Hypothalamus (tissue), 51 donors: ENCODE results near the gene SLC16A12.
A peak's percentile ranks its signal among the peaks of the same experiment; 100 is the strongest.

Experiments used
- DNase-seq, 51 donors: peaks; one replicate each; lab custom pipeline; 2025; lab: John Stamatoyannopoulos, UW

The SLC16A12 gene, protein sequence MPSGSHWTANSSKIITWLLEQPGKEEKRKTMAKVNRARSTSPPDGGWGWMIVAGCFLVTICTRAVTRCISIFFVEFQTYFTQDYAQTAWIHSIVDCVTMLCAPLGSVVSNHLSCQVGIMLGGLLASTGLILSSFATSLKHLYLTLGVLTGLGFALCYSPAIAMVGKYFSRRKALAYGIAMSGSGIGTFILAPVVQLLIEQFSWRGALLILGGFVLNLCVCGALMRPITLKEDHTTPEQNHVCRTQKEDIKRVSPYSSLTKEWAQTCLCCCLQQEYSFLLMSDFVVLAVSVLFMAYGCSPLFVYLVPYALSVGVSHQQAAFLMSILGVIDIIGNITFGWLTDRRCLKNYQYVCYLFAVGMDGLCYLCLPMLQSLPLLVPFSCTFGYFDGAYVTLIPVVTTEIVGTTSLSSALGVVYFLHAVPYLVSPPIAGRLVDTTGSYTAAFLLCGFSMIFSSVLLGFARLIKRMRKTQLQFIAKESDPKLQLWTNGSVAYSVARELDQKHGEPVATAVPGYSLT

DNA sequence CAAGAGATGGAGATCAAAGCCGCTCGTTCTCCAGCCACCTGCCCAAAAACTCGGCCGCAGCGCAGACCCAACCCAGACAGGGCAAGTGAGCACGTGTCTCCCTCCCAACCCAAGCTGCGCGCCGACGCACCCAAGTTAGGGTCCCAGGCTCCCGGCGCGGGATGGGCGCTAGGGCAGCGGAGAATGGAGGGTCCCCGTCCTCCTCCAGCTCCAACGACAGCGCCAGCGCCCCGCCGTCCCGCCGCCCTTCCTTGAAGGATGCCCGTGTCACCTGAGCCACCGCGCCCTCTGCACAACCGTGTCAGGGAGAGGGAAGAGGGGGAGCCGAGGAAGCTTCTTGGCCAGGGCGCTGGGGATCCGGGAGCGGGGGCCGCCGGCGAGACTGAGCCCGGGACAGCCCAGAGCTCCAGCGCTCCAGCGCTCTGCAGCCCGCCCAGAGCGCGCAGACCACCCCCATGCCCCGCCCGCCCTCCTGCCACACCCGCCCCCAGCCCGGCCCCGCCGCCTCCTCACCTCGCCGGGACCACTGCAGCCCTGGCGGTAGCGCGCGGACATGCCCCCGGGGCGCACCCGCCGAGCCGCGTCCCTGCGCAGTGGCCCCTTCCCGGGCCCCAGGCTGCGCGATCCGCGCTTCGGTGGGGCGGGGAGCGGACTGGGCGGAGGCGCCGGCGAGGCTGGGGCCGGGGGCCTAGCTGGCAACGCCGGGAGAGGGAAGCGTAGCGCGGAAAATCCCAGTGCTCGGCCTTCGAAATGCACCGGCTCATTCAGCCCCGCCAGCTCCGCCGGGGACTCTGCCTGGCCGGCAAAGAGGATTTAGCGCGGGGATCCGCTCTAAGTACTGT lies at the start of gene SLC16A12:
TSS of gene SLC16A12 (minus strand) at position 424 of the 842 bp plus-strand sequence. CDS start 73,016 bp downstream, outside the sequence.
- DNase-seq: no peak

DNA sequence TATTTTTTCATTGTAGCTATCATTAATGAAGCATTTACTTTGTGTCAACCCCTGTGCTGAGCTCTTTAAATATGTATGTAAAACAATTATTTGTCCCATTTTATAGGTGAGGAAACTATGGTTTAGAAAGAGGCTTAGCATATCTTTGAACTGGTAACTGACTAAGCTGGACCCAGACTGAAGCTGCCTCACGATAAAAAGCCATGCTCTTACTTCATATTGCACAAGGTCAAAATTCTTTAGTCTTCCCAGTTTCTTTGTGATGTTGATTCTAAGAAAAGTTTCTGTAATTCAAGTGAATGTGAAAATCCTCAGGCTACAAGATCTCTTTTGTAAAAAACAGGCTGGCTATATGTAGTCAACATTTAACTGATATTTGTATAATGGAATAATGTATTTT lies 46.6 kb upstream of the SLC16A12 start:
- no peak for DNase-seq

DNA sequence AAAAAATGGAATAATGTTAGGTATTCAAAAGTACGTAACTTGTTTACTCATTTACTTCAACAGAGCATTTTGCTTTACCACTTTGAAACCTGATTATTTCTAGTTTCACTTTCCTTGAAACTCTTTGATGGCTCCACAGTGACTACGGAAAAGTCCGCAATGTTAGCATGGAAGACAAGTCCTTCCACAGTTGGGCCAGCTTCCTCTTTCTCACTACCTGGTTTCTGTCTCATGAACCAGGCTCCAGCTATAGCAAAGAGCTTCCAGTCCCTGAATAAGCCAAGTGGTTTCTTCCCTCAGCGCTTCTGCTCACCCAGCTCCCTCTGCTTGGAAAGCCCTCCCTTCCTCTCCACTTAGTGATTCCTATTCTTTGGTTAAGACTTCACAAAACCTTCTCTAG lies 44.8 kb upstream of the SLC16A12 start:
- DNase-seq: no peak

DNA sequence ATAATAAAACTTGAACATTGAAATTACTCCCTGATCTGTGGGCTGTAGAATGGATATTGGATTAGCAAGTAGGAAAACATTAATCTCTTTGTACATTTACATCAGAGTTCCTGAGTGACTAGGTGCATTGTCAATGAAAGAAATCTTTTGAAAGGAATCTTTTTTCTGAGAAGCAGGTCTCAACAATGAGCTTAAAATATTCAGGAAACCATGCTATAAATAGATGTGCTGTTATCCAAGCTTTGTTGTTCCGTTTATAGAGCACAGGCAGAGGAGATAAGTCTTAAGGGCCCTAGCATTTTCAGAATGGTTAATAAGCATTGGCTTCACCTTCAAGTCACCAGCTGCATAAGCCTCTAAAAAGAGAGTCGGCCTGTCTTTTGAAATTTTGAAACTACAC lies 41.3 kb upstream of the SLC16A12 start:
- DNase-seq: no peak

DNA sequence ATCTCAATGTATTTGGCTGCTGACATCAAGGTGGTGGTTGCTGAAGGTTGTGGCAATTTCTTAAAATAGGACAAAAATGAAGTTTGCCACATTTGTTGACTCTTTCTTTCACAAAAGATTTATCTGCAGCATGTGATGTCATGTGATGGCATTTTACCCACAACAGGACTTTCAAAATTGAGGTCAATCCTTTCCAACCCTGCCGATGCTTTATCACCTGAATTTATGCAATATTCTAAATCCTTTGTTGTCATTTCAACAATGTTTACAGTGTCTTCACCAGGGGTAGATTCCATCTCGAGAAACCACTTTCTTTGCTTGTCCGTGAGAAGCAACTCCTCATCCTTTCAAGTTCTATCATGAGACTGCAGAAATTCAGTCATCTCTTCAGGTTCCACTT lies 40.6 kb upstream of the SLC16A12 start:
- no peak for DNase-seq

DNA sequence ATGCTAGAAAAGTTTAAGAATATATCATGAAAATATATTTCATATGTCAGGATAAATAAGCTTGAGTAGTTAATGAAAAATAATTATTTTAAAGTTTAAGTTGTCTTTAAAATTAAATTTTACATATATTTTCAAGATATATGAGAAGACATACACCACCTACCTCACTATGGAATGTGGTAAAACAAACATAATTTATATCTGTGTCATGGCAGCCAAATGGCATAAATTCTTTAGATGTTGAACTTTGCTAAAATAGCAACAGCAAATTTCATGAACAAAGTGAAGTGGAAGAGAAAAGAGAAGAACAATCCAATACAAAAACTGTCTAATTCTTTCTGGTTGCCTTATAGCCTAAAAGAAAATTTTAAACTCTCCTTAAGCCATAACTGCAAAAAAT lies 39.6 kb upstream of the SLC16A12 start:
- no peak for DNase-seq

DNA sequence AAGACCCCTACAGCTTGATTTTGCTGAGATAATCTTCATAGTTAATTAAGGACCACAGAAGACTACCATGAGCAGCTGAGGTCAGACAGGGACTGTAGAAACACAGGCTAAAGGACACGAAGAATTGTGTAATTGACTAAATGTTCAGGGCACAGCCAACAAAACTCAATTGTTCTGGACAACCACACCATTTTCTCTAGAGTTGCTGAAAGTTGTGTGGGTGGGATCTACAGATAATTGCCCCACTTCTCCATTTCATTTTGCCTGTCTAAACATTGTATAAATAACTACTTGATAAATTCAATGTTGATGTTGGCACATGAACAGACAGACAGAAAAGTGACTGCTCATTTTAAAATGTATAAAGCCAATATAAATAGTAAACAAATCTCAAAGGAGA lies 39.0 kb upstream of the SLC16A12 start:
- no peak for DNase-seq

GRCh38 chr10:89567576-89568245 lies 32.3 kb upstream of the SLC16A12 start:
- no peak for DNase-seq

DNA sequence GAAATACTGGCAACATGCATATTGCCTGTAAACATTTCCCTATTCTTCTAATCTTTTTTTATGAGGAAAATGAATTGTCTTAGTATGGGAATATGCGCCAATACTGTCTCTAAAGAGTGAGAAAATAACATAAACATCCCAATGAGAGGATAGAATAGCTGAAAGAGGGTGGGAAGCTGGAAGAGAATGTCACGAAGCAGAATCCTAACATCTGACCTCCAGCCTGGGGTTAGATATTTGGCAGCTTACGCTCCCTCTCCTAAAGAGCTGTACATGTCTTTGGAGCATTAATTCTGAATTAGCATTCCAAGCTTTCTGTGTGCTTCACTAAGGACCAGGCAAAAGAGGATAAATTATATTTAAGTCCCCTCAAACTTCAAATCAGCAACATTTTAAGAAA lies 31.6 kb upstream of the SLC16A12 start:
- no peak for DNase-seq

DNA sequence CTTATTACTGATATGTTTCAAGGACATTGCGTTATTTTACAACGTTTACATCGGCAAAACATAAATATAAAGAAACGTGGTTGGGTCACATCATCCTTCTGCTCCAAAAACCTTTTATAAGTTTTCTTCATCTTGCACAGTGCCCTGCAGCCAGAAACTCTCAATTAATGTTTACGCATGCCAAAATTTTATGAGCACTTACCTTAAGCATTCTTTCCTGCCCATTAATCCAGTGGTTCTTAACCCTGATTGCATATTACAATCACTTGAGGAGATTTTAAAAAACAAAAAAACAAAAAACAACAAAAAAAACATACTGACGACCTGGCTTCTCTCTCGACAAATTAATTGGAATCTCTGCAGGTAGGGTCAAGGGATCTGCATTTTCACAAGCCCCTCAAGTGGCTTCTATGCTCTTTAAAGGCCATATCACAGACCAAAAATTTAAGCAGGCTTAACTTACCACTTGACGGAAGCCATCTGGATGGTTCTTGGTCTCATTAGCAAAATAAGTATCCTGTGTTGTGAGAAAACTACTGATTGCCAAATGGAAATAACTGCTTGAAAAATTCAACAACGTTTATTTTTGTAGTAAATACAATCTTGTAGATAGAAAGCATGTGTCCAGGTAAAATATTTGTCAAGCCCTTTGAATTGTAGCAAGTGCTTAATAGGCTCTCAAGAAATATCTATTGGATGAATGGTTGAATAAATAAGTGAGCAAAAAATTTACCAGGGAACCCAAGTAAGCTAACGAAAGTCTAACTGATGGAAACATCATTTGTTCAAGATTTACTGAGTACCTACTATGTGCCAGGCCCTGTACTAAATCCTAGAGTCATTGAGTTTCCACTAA lies 30.9 kb upstream of the SLC16A12 start:
- DNase-seq: no peak

GRCh38 chr10:89565180-89565579 lies 29.8 kb upstream of the SLC16A12 start:
- no peak for DNase-seq

- peak in 3 of 51 donors; percentile 1 to 46 (median 2) for DNase-seq
These were observed 28.6 kb upstream of the SLC16A12 start for GRCh38 chr10:89563861-89564478.

GRCh38 chr10:89563311-89563710 lies 27.9 kb upstream of the SLC16A12 start:
- no peak for DNase-seq

DNA sequence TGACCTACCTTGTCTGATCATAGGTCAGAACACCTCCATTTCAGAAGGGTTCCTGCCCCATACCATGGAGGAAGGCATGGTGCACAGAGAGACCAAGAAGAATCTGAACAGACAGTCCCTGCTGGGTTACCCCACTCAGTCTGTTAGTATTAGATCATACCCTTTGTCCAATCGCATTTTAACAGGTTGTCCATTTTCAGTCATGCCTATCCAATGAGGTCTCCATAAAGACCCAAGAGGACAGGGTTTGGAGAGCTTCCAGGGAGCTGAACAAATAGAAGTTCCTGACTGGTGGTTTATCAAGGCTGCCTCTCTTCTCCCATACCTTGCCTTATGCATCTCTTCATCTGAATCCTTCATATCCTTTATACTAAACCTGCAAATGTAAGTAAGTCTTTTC lies 21.2 kb upstream of the SLC16A12 start:
- DNase-seq: no peak

DNA sequence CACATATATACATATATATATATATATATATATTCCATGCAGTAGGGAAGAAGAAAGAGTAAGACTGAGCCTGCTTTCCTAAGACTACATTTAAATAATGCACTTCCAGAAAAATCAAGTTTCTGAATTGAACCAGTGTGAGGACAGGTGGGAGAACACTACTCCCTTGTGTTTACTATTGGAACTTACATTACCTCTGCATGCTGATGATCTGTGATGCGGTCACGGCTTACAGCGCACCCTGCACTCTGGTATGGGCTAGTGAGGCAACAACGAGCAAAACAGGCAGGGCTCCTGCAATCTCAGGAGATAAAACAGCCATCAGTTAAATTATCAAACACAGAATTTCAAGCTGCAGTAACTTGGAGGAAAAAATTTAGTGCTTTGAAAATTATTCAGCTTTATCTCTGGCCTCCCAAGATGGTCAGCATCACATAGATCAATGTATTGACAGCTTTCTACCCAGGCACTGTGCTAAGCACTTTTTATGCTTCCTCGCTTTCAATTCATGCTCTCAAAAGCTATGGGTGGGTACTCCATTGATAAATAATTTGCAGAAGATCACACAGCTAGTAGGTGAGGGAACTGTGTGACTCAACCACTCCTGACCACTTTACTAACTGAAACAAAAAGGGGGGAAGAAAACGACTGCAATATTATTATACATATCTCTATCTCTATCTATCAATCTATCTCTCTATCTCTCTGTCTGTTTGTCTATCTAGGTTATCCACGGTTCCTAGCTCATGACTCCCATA lies 20.5 kb upstream of the SLC16A12 start:
- no peak for DNase-seq

GRCh38 chr10:89554433-89554832 lies 19.0 kb upstream of the SLC16A12 start:
- no peak for DNase-seq

- peak in 1 of 51 donors; percentile 13 for DNase-seq
These were observed 17.8 kb upstream of the SLC16A12 start for GRCh38 chr10:89553064-89553734.

GRCh38 chr10:89552213-89552612 lies 16.8 kb upstream of the SLC16A12 start:
- no peak for DNase-seq
